H1 (cell line): ENCODE data around the gene FASLG. TPM values are rescaled to one million over a fixed set of nuclear protein-coding genes. Genes with fewer than 3 reads are reported as not detected.
A peak's percentile ranks its signal among the peaks of the same experiment; 100 is the strongest.

Experiments
- CTCF ChIA-PET: fragments of 300-600 bp; sonication (Branson Sonifier 250); formaldehyde crosslinking; loops from one replicate; lab custom pipeline; 2021; ENCODE audit not compliant: partially characterized antibody; lab: Charles Lee
- POLR2A ChIA-PET: fragments of 300-600 bp; sonication (Branson Sonifier 250); formaldehyde crosslinking; loops from one replicate; lab custom pipeline; 2021; ENCODE audit warnings: inconsistent platforms; ENCODE audit not compliant: partially characterized antibody; lab: Charles Lee
- DNase-seq, 2 experiments: peaks; one replicate each; pipeline versions ENCODE4 v3.0.0 to v3.0.0-alpha.2; 2010 to 2022; ENCODE audit warnings: low spot score in 2 of 2, low read depth in 1 of 2, mixed read lengths in 1 of 2
- FAIRE-seq: peaks from 2 replicates; lab custom pipeline; 2011; peaks lifted over from hg19 to GRCh38; lab: Jason Lieb, UNC
- H2AFZ ChIP-seq: 2 replicates; pipeline ENCODE4 v1.8.1; 2012; ENCODE audit warnings: low read length, inconsistent platforms
- H2AK5ac ChIP-seq: 2 replicates; pipeline ENCODE4 v1.6.1; 2013; ENCODE audit warnings: low read depth, low read length
- H2BK120ac ChIP-seq: replicated peaks from 2 replicates; pipeline ENCODE3; 2013; ENCODE audit warnings: low read depth, low read length, inconsistent platforms
- H2BK12ac ChIP-seq: 2 replicates; pipeline ENCODE4 v1.6.1; 2013; ENCODE audit warnings: low read depth, low read length
- H2BK15ac ChIP-seq: 2 replicates; pipeline ENCODE4 v1.6.1; 2013; ENCODE audit warnings: low read length
- H2BK20ac ChIP-seq: 2 replicates; pipeline ENCODE4 v1.6.1; 2013; ENCODE audit warnings: low read length
- H2BK5ac ChIP-seq: 2 replicates; pipeline ENCODE4 v1.6.1; 2013; ENCODE audit warnings: low read depth, low read length
- H3K14ac ChIP-seq: 2 replicates; pipeline ENCODE4 v1.6.1; 2013; ENCODE audit warnings: inconsistent platforms; ENCODE audit not compliant: insufficient read length
- H3K18ac ChIP-seq: 2 replicates; pipeline ENCODE4 v1.6.1; 2013; ENCODE audit warnings: low read length; ENCODE audit errors: extremely low read depth
- H3K23ac ChIP-seq: 2 replicates; pipeline ENCODE4 v1.6.1; 2013; ENCODE audit warnings: inconsistent platforms; ENCODE audit not compliant: insufficient read length
- H3K23me2 ChIP-seq: 2 replicates; pipeline ENCODE4 v1.6.1; 2013; ENCODE audit warnings: low read depth, low read length
- H3K27ac ChIP-seq: 2 replicates; pipeline ENCODE4 v1.6.1; 2011; ENCODE audit warnings: low read depth, low read length, inconsistent platforms
- H3K27me3 ChIP-seq, 4 experiments: replicated peaks in 1 of 4; 1 replicate in 1 of 4; 2 replicates in 3 of 4; pipeline versions ENCODE4 v1.6.1 to v1.8.1; 2011 to 2013; ENCODE audit warnings: low read length in 3 of 4, mild to moderate bottlenecking in 3 of 4, inconsistent platforms in 2 of 4, mixed read lengths in 2 of 4, moderate library complexity in 1 of 4; ENCODE audit not compliant: control insufficient read depth in 3 of 4, insufficient read depth in 3 of 4; ENCODE audit errors: extremely low read depth in 1 of 4
- H3K36me3 ChIP-seq, 4 experiments: 2 replicates each; pipeline versions ENCODE4 v1.6.1 to v1.8.1; 2011 to 2013; ENCODE audit warnings: mild to moderate bottlenecking in 4 of 4, low read length in 3 of 4, moderate library complexity in 2 of 4, control low read depth in 1 of 4, inconsistent platforms in 1 of 4; ENCODE audit not compliant: insufficient read depth in 4 of 4, control insufficient read depth in 2 of 4
- H3K4ac ChIP-seq: replicated peaks from 2 replicates; pipeline ENCODE3; 2013; ENCODE audit warnings: low read length, low read depth, mixed read lengths, inconsistent platforms; ENCODE audit not compliant: insufficient read length
- H3K4me1 ChIP-seq, 4 experiments: replicated peaks in 1 of 4; 1 replicate in 1 of 4; 2 replicates in 3 of 4; pipeline versions ENCODE4 v1.6.1 to v1.8.1; 2011 to 2013; ENCODE audit warnings: low read length in 3 of 4, inconsistent platforms in 2 of 4, mixed read lengths in 1 of 4; ENCODE audit not compliant: insufficient read depth in 4 of 4, control insufficient read depth in 3 of 4
- H3K4me2 ChIP-seq, 2 experiments: 2 replicates each; pipeline versions ENCODE4 v1.6.1 to v1.8.1; 2011 to 2013; ENCODE audit warnings: low read depth in 2 of 2, low read length in 2 of 2, control low read depth in 1 of 2, inconsistent platforms in 1 of 2, mild to moderate bottlenecking in 1 of 2; ENCODE audit not compliant: insufficient read depth in 1 of 2
- H3K4me3 ChIP-seq, 4 experiments: fragments of 200-600, 300-600 bp in 1 of 4; sonication (generic), shearing (Covaris generic), sonication (Bioruptor Twin) in 1 of 4; 2 replicates each; pipeline versions ENCODE4 v1.5.1 to v1.8.1; 2011 to 2016; ENCODE audit warnings: low read length in 4 of 4, low read depth in 3 of 4, control low read depth in 2 of 4, inconsistent platforms in 2 of 4, mild to moderate bottlenecking in 2 of 4, mixed read lengths in 1 of 4, moderate library complexity in 1 of 4; ENCODE audit not compliant: insufficient read depth in 2 of 4; ENCODE audit errors: extremely low read depth in 1 of 4
- H3K56ac ChIP-seq: replicated peaks from 2 replicates; pipeline ENCODE3; 2013; ENCODE audit warnings: low read depth, mild to moderate bottlenecking, mixed read lengths, low read length, inconsistent platforms; ENCODE audit not compliant: insufficient read length
- H3K79me1 ChIP-seq: 2 replicates; pipeline ENCODE4 v1.6.1; 2013; ENCODE audit warnings: low read depth, low read length, control low read depth
- H3K79me2 ChIP-seq, 2 experiments: 2 replicates each; pipeline versions ENCODE4 v1.6.1 to v1.8.1; 2012 to 2013; ENCODE audit warnings: low read length in 2 of 2, mild to moderate bottlenecking in 2 of 2, inconsistent platforms in 1 of 2; ENCODE audit not compliant: insufficient read depth in 2 of 2, control insufficient read depth in 1 of 2
- H3K9ac ChIP-seq, 4 experiments: replicated peaks in 1 of 4; 1 replicate in 1 of 4; 2 replicates in 3 of 4; pipeline versions ENCODE4 v1.6.1 to v1.8.1; 2011 to 2013; ENCODE audit warnings: low read depth in 3 of 4, low read length in 3 of 4, control low read depth in 2 of 4, mild to moderate bottlenecking in 2 of 4, moderate library complexity in 2 of 4, inconsistent platforms in 1 of 4; ENCODE audit errors: extremely low read depth in 1 of 4
- H3K9me3 ChIP-seq, 2 experiments: 2 replicates each; pipeline versions ENCODE4 v1.6.1 to v1.8.1; 2012 to 2013; ENCODE audit warnings: mild to moderate bottlenecking in 2 of 2, moderate library complexity in 2 of 2, control low read depth in 1 of 2, inconsistent platforms in 1 of 2, low read depth in 1 of 2, low read length in 1 of 2, mixed read lengths in 1 of 2; ENCODE audit not compliant: insufficient read depth in 2 of 2
- H4K20me1 ChIP-seq, 2 experiments: replicated peaks in 1 of 2; 2 replicates each; pipeline versions ENCODE3 to v1.8.1; 2011 to 2013; ENCODE audit warnings: inconsistent platforms in 2 of 2, low read length in 2 of 2, mild to moderate bottlenecking in 1 of 2; ENCODE audit not compliant: insufficient read depth in 2 of 2, control insufficient read depth in 1 of 2
- H4K5ac ChIP-seq: 2 replicates; pipeline ENCODE4 v1.6.1; 2013; ENCODE audit warnings: low read length, low read depth, mixed read lengths, inconsistent platforms; ENCODE audit not compliant: insufficient read length
- H4K8ac ChIP-seq: 2 replicates; pipeline ENCODE4 v1.8.0; 2013; ENCODE audit warnings: mild to moderate bottlenecking, moderate library complexity, low read length, inconsistent platforms; ENCODE audit not compliant: insufficient read depth; ENCODE audit errors: extremely low read depth
- H4K91ac ChIP-seq: replicated peaks from 2 replicates; pipeline ENCODE3; 2013; ENCODE audit warnings: low read length, mixed read lengths, inconsistent platforms; ENCODE audit not compliant: insufficient read length
- BACH1 ChIP-seq: IDR thresholded peaks from 2 replicates; pipeline ENCODE4 v1.6.1; 2012; ENCODE audit warnings: low read length, improper control_type of control experiment
- CEBPB ChIP-seq: IDR thresholded peaks from 2 replicates; pipeline ENCODE4 v1.6.1; 2012; ENCODE audit warnings: low read depth, low read length
- GABPA ChIP-seq: IDR thresholded peaks from 2 replicates; pipeline ENCODE4 v1.6.1; 2011; ENCODE audit warnings: mild to moderate bottlenecking, low read length, moderate library complexity, borderline replicate concordance; ENCODE audit not compliant: insufficient read depth
- YY1 ChIP-seq: IDR thresholded peaks from 2 replicates; pipeline ENCODE4 v1.6.1; 2011; ENCODE audit warnings: low read depth, mild to moderate bottlenecking, low read length
- WGBS, 2 experiments: shearing (Covaris generic) in 1 of 2; methylation state at CpG; one replicate each; pipeline versions ENCODE4 v1.1.6 to v1.1.7; 2013 to 2015; ENCODE audit warnings: low lambda C conversion rate in 2 of 2, mixed read lengths in 2 of 2, inconsistent platforms in 1 of 2, low coverage in 1 of 2, missing lambda C conversion rate in 1 of 2; ENCODE audit not compliant: insufficient replicate concordance in 2 of 2, insufficient coverage in 1 of 2, insufficient read length in 1 of 2; ENCODE audit errors: extremely low coverage in 1 of 2, missing lambda C conversion rate in 1 of 2; 5-methylcytosine and 5-hydroxymethylcytosine counted together
- polyA plus RNA-seq, 7 experiments: library from polyadenylated mRNA; depleted of rRNA in 3 of 7; stranded (reverse) in 5 of 7; unstranded in 2 of 7; fragments of >200 nt in 5 of 7; fragments of 200-250 nt in 2 of 7; gene quantifications; 1 replicate in 5 of 7; 2 replicates in 1 of 7; 4 replicates in 1 of 7; pipeline versions ENCODE4 v1.2.1 to v1.2.3, GENCODE V29; 2011 to 2013; ENCODE audit warnings: missing spikeins in 2 of 7, mixed read lengths in 2 of 7
- total RNA-seq: library from RNA; stranded (reverse); fragmentation: NEBNext Ultra II Directional; extraction: Animal tissue kit (Norgen Biotek cat#: 25700); gene quantifications from 2 replicates; pipeline ENCODE4 v1.2.1, GENCODE V29; 2021

FASLG gene
- total and polyA plus RNA-seq, 2 of the 8 experiments (the other 6 are each of a cell fraction or from before 2014, with no cell fraction given): not detected

DNA sequence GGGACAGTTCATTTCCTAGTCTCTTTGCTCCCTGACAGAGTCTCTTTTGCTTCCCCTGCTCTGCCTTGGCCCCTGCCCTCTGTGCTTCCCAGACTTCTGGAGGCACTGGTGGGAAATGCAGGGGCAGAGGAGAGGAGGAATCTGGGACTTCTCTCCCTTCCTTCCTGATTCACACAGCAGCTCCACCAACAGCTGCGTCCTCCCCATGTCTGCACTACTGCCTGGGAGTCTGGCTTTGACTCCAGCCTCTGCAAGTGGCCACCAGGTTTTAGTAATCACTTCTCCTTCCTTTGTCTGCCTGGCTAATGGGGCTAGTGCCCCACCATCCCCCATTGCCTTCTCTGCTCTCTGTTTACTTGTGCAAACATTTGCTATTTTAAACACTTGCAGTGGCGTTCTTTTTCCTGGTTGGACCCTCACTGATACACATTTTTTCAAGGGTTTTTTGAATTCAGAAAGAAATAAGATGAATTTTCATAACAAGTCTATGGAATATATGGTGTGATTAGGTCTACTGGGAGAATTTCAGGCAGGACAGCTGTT, 21.9 kb downstream of the FASLG start:
- FAIRE-seq: no peak
- H3K4ac ChIP-seq: no peak overlapping the region
- no peaks in the 10 kb centered on the region for H3K79me2 ChIP-seq
- no peaks in the 10 kb centered on the region for H3K79me1 ChIP-seq
- H3K14ac ChIP-seq: no peak overlapping the region
- H2BK5ac ChIP-seq: no peak overlapping the region
- CTCF ChIA-PET: no interaction called here
- H3K4me3 ChIP-seq: no peak overlapping the region
- H3K27me3 ChIP-seq: no peaks in the 10 kb centered on the region
- H3K9ac ChIP-seq: no peak overlapping the region
- 0 out of 2 replicates have a peak overlapping the region, but pooled peaks have one; percentile 32 for H2BK20ac ChIP-seq
- 0 out of 2 replicates have a peak overlapping the region, but pooled peaks have one; percentile 39 for H2BK12ac ChIP-seq
- no peak for TF ChIP-seq CEBPB
- TF ChIP-seq GABPA: no peak
- TF ChIP-seq BACH1: no peak
- no peak for TF ChIP-seq YY1
- TF ChIP-seq, all 59 proteins: peak for 0
- Histone ChIP-seq H2BK15ac (no peak overlapping the region), H4K5ac (no peak overlapping the region), H3K4me2 (no peak overlapping the region), H3K9me3 (no peaks in the 10 kb centered on the region), H3K23ac (no peak overlapping the region), H3K18ac (peak overlapping the region; percentile 51; the same call in 1 of the 2 replicates), H3K27ac (no peak overlapping the region; the same call in 1 of the 2 replicates), H3K36me3 (no peaks in the 10 kb centered on the region), H4K8ac (no peak overlapping the region), H4K91ac (no peak overlapping the region), H4K20me1 (no peaks in the 10 kb centered on the region), H3K23me2 (no peaks in the 10 kb centered on the region), H3K4me1 (peaks cover 0 to 17% (median 0%) of the 10 kb centered on the region in 4 experiments; a peak in 3 of 7 replicates), H2BK120ac (no peak overlapping the region), H3K56ac (no peak overlapping the region), H2AK5ac (no peak overlapping the region), H2AFZ (peak overlapping the region; percentile 86)
- POLR2A ChIA-PET: no interaction called here
- no peak for DNase-seq
- 87% methylated on average over 2 of the region's 2 CpGs; no CpG with 5 or more reads in 1 of the 2 experiments for WGBS, 2 experiments
